Inflammatory macrophage treated with lipopolysaccharide for 1 hour (primary cell): ENCODE data around the gene FAM72B.
"Not testable (repeated sequence)": the region's sequence is repeated elsewhere in the genome, so short reads cannot be mapped to it uniquely, and the experiment has no call there.

ENCODE experiments used
- DNase-seq, 2 donors: peaks; one replicate each; pipeline ENCODE4 v3.0.0-alpha.2; 2020 to 2022

The FAM72B gene

DNA sequence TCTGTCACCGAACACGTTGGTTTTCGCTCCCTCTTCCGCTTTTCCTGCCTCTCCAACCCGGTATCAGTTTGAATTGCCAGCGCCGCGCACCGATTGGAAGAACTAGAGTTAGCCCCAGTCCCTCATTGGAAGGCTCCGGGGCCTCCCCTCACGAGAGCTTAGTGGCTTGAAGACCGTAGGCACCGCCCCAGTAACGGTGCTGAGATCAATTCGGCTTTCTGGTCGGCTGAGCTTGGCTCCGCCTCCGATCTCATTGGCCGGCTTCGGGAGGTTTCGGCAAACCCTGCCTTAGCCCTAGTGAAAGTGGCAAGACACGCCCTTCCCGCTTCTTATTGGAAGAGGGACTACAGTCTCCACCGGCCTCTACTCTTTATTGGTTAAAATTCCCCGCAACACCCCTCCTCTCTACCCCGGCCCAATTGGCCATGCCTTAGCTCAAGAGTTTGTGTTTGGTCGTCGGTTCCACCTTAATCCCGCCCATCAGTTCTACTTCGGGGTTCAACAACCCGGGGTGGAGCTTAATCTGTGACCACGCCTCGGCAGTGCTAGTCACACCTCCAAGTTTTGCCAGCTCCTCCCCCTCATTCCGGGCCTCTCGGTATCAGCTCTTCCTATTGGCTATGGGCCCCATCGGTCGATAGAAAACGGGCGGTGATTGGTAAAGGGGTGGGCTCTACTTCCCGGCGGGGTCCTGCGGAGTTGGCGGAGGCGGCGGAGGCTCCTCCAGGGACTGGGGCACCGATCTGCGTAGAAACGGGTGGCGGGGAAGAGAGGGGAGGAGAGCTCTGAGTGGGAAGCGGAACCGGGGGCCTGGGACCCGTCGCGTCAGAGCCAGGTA, at the start of gene FAM72B, which contains the start of gene SRGAP2C:
Gene FAM72B (minus strand): TSS at position 51 of the 838 bp plus-strand sequence. CDS start 851 bp downstream, outside the sequence.
Gene SRGAP2C (plus strand): TSS at position 686 of the 838 bp plus-strand sequence. CDS start 2,472 bp downstream, outside the sequence.
- peak; percentile 96 to 98 for DNase-seq

DNA sequence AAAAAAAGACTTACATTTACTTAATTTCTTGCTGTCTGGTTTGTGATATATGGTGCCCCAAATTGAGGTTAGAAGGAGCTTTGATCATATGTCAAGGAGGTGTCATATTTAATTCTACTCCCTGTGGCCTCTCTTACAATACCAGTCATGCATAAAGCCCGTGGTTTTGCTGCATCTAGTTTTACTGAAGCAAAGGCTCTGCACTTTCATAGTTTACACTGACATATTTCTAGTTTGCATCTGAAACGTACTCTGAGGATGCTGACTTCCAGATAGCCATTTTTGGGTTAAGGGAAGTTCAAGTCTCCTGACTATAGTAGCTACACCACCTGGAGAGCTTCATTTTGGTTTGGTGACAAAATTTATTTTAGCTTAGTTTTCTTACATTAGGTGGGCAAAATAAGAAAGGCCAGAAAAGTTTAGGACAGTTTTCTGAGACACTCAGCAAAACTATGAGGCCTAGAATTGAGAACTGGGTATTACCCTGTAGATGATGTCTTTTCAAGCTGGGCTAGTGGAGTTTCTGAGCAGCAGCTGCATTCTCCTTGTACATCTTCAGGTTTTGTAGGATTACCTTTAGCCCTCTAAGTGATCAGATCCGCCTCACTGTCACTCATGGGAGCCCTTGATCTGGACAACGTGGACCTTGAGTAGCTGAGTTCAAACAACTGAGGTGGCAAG, 48.4 kb upstream of the FAM72B start:
- DNase-seq = not testable (repeated sequence)

DNA sequence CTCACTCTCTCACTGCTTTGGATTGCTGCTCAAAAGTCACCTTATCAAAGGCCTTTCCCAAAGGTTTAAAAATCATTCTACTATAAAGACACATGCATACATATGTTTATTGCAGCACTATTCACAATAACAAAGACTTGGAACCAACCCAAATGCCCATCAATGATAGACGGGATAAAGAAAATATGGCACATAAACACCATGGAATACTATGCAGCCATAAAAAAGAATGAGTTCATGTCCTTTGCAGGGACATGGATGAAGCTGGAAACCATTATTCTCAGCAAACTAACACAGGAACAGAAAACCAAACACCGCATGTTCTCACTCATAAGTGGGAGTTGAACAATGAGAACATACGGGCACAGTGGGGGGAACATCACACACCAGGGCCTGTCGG, 46.5 kb upstream of the FAM72B start:
- DNase-seq = not testable (repeated sequence)

DNA sequence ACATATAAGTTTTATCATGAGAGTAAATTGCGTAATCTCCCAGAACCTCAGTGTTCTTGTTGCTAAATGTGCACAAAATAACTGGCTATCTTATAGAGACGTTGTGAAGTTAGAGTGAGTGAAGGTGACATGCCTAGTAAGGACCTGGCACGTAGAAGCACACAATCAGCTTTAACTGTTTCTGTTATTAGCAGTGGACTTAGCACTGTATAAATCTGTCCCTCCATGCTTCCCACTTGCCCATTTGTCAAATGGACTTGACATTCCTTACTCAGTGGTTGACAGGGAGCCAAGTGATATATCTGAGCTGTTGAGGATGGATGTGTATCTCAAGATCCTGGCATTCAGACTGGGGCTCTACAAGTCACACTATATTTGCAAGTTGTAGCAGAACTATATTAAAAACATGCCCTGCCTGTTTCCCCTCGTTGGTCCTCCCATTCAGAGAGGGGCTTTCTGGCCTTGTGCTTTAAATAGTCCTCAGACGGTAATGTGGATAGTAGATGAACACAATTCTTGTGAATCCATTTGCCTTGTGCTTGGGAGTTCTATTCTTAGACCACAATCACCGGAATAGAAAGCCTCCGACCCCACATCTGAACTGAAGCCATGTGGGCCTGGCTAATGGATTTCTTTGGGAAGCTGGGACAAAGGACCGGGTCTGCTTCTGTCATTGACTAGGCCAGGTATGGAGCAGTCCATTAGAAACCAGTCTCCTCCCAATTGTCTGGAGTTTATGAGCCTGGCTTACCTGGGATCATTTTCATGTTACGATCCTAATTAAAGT, 43.6 kb upstream of the FAM72B start:
- not testable (repeated sequence) for DNase-seq

DNA sequence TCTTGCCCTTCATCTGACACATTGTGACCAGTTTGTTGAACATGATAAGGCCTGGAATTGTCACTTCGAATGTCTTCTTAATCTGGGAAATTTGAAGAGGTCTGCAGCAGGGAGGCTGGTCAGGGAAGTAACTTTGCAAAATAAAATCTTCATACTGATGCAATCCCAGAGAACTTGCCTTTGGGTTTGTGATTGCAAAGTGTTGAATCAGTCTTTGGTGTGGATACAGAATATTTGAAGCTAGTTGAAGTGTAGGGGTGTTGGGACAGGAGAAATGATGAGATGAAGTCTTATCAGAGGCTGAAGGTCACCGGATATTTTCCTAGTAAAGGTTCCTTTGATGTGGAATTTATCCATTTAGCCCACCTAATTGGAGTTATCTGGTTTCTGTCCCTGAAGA, 42.8 kb upstream of the FAM72B start:
- DNase-seq = not testable (repeated sequence)

DNA sequence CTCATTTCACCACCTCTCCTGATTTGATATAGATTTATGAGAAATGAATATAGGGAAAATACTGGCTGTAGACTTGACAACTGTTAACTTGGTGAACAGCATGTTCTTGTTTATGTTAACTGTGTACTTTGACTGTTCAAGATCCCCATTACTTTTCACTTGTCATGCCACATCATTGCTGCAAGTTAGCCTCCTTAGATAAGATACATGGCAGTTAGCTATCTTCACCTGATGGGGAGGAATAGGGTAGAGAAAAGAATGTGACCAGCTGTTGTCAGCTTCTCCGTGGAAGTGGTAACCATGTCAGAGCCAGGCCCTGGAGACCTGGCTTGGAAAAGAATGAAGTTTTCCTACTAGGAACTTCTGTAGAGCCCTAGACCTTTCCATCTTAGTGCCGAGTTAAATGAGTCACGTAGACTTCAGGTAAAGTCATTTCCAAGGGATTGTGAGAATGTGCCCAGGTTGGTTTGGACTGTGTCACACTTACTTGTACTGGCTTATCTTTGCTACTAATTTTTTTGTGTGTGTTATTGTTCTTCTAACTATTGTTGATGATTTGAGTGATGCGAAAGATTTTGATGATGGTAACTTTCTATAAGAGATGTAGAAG, 42.3 kb upstream of the FAM72B start:
- not testable (repeated sequence) for DNase-seq

DNA sequence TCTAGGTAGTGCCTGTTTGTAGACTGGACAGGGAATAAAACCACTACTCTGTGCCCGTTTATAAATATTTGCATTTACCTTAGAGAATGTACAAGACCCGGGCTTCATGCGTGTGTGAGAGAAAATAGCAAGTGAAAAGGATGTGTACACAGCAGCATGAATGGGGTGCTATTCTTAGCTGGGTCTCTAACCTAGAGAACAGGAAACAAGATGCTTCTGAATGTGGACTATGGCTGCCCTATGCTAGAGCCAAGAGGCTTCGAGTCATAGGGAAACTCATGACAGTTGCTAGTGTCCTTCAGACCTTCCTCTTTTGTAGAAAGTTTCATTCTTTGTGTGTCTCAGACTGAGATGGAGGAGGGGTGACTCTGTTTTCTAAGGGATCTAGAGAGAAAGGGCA, 40.6 kb upstream of the FAM72B start:
- DNase-seq = not testable (repeated sequence)

DNA sequence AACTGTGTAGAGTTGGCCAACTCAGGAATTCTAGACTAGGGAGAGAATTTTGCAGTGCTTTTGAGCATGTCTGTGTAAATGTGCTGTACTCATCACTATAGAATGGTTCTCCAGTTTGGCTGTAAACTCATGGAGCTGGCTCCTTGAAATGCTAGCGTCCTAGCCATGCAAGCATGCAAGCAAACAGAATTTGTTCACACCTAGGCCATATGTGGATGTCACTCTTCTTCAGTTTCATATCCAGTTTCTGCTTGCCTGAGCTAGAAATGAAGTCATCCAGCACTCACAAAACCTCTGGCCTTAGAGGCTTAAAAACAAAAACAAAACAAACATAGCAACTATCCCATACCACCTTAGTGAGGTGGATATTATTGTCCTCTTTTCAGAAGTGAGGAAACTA, 37.6 kb upstream of the FAM72B start:
- not testable (repeated sequence) for DNase-seq

DNA sequence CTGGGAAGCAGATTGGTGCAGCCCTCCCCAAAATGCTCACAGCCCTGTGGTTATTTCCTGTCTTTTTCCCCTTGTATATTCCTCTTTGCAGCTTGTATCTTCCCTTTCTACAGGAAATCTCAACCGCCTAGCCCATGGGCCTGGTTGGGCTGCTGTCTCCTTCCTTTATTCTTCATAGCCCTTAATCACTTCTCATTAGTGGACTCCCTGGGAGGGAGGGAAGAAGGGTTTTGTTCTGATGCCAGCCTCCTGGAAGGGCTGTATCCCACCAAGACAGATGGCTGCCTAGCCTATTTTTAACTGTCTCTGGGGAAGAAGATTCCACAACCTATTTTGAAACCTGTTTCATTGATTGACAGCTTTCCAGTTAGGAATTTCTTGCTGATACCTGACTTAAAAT, 32.5 kb upstream of the FAM72B start:
- not testable (repeated sequence) for DNase-seq

DNA sequence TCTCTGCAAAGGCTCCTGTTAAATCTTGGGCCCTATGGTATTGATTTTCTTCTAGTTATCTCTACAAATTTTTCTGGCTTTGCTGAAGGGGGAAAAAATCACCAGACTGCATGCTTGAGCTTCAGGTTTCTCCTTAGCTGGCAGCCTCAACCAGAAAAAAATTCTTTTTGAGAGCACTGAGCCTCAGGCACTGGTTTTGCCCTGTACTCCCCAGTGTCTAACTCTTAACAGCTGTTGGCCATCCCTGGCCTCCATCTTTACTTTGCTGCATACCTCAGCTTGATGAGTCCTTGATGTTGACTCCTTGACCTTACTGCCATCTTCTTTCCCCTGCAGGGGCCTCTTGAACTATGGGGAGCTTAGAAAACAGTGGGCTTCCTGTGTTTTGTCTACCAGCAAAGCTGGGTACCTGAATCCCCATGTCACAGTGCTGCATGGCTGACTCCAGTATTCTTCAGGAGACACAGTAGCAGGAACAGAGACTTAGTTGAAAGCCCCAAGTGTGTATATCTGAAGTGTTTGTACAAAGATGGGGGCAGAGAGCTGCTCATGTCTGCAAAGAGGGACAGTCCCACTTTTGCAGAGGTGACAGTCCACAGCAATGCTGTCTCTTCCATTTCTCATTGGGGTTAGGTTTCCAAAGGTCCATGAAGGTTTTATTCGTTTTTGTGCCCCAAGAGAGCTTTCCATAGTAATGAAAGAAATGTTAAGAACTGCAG, 31.7 kb upstream of the FAM72B start:
- not testable (repeated sequence) for DNase-seq

DNA sequence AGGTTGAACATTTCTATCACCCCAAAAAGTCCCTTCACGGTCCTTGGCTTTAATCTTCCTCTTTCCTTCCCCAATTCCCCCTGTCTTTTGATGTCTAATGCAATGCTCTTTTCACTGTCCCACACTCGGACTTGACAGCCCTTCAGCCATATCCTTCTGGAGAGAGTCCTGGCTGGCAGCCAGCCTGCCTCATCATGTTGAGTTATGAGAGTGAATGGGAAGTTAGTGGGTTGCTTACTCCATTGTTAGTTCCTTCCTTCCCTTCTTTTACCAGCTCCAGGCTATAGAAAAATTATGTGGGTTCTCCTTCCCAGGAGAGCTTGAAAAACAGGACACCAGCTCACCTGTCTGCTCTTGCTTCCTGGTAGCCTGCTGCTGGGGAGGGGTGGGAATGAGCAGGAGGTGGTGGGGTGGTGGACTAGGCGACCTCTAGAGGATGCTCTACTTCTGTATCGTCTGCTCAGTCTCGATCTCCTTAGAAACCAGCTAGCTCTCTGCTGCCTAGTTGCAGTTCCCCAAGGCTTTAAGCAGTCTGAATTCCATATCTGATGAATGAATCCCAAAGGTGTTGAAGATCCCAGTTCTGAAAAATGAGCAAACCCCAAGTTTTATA, 30.5 kb upstream of the FAM72B start:
- not testable (repeated sequence) for DNase-seq

DNA sequence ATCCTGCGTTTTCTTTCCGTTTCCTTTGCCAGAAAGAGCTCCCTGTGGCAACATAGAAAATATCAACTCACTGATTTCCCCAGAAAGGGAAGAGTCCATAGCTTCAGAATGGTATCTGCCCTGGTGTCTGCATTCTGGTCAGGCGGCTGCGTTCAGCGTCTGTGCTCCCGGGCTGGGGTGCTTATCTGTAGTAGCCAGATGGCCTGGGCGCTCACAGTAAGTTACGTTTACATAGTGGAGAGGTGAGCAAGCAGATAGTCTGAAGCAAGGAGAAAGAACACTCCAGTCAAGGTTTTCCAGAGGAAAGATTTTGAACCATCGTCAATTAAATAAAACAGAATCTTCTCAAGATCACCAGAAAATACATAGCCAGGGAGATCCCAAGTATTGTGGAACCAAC, 29.4 kb upstream of the FAM72B start:
- DNase-seq = not testable (repeated sequence)

DNA sequence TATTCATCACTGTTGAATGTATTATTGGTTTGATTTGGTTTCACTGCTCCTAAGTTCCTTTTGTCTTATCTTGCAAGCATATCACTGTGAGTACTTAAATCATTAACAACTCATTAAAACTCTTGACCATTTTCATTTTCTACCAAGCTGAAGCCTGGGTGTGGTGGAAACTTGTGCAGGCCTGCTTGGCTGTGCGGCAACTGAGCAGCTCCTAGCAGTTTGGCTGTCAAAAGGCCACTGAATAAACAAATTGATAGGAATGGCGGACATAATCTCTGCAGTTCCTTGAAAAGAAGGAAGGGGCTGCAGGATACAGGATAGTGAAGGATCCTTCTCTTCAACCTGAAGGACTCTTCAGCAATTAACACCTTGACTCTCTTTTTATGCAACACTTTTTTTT, 26.6 kb upstream of the FAM72B start:
- not testable (repeated sequence) for DNase-seq

DNA sequence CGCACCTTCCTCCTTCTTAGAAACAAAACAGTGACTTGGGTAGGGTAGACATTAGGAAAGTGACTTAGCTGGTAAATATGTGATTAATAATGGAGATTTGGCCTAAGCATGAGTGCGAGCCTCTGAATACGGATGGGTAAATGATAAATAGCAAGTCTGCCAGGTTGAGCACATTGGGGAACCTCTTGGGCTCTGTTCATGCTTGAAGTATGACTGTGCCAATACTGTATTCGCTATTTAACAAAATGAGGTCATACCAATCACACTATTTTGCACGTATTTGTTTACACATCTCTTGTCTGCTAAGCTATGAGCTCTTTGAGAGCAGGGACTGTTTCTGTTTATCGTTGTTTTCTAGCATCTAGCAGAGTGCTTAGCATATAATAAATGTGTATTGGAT, 24.2 kb upstream of the FAM72B start:
- DNase-seq = not testable (repeated sequence)

DNA sequence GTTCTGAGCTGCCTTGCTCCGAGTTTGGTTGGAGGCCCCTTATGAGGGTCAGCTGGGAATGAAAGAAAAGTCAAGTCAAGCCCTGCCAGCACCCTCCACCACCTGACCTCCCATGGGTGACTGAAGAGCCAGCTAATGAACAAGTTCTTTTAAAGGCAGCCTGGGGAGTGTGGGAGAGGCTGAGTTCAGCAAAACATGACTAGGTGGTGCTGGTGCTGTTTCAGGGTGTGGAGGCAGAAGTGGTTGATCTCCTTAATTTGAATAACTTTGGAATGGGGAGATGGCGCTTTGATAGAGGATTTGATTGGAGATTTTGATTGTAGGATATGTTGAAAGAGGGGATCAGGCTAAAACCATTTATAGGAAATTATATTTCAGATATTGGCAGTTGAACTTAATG, 23.2 kb upstream of the FAM72B start:
- not testable (repeated sequence) for DNase-seq

DNA sequence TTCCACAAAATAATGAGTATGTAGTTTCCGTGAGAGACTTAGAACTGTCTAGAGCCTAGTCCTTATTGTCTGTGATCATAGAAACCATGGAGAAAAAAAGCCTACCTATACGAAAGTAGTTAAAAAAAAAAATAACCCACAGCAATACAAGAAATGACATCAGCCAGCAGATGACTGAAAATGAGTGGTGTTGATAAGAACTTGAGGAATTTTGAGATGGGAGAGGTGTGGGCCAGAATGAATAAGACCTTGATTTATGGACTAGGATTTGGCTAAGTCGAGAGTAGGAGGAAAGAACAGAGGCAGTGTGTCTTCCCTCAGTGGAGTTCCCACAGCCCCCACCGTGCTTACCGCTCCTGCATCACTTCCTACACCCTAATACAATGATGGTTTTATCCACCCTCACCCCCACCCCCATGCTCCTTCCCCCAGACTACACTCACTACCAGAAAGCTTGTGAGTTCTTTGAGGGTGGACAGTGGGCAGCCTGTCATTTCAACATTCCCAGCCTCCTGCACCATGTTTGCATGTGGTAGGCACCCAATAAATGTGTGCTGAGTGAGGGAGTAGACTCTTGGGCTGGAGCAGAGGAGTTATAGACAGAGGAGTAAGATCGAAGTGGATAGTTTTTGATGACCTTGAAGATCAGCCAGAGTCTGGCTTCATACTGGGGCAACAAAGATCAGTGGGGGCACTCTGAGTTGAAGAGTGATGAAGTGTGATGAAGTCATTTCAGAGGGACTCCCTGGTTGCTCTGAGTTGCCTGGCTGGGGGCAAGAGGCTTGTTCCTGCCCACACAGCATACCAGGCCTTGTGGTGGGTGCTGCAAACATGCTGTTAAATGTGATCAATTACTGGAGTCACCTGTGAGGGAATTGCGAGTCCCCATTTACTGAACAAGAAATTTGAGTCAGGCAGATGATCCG, 21.9 kb upstream of the FAM72B start:
- DNase-seq = not testable (repeated sequence)

DNA sequence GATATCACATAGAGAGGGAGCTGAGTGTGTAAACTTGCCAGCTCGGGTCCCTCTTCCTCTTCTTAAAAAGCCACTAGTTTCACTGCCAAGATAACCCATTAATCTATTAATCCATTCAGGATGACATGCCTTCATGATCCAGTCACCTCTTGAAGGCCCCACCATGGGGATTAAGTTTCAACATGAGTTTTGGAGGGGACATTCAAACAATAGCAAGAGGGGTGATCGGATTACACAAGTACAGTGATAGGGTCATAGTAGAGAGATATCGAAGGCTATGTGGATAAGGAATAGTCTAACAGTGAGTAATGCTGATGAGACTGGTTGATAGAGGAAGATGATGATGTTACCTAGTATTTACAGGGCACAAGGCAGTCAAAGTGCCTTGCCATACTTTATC, 18.8 kb upstream of the FAM72B start:
- not testable (repeated sequence) for DNase-seq

DNA sequence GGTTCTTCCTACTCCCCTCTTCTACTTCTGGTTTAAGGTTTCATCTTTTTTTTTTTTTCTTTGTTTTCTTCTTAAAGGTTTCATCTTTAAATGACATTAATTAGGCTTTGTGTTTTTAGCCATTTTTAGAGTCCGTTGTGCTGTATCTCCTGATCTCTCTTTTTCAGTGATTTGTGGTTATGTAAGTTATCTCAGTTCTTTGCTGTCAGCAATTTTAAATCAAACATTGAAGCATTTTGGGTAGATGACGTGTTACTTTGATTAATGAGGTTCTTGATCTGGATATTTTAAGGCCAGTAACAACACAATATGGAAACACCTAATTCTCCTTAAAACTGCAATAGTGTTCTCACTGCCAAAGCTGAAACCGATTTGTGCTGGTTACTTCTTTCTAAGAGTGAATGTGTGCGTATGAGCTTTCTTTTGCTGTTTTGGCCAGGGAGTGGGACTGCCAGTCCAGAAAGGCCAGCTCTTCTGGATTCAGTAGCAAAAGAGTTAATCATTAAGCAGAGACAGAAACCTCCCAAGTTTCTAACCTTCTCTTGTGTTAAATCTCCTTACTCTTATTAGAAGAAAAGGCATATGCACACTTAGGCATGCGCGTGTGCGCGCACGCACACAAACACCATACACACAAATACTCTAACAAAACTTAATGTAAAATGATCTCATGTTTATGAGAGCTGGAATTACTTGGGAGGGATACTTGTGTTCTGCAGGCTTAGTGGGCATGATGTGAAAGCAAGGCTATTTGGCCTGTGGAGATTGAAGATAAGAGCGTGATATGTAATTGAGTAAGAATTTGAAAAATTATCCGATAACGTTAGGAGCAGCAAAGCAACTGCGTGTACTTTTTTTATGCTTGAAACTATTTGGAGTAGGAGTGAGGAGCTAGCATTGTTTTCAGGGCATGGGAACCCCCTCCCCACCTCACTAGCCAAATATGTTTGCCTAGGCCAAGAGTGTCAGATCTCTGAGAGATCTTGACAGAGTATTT, 17.1 kb upstream of the FAM72B start:
- not testable (repeated sequence) for DNase-seq

DNA sequence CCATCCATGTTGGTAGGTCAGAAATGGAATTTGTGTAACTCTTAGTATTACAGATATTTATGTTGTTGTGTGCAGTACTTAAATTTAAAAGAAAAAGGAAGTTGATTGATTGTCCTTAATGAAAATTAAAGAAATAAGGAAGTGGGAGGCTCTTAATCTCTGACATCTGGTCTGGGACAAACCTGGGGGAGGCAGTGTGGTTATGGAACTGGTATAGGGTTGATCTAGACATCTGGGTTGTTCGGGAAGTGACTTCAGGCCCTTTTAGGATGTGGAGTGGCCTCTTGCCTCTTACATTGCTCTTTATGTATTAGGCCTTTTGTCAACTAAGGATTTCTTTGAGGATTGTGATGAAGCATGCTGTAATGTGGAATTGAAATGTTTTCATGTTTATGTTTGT, 16.1 kb upstream of the FAM72B start:
- DNase-seq = not testable (repeated sequence)
